Embryonic facial prominence (tissue), 1 donor: Measurements from ENCODE around the gene UNC5C.

Experiments used
- DNase-seq: peaks from one replicate; pipeline ENCODE4 v3.0.0-alpha.2; 2016; ENCODE audit errors: extremely low spot score

Gene UNC5C

GRCh38 chr4:95466791-95467190 lies 82.0 kb downstream of the UNC5C start:
- DNase-seq = no peak

GRCh38 chr4:95465010-95465409 lies 83.8 kb downstream of the UNC5C start:
- DNase-seq = no peak

GRCh38 chr4:95462921-95463320 lies 85.9 kb downstream of the UNC5C start:
- DNase-seq = no peak

- no peak for DNase-seq
These were observed 91.4 kb downstream of the UNC5C start for GRCh38 chr4:95457353-95457752.

GRCh38 chr4:95450294-95450693 lies 98.5 kb downstream of the UNC5C start:
- DNase-seq = no peak

GRCh38 chr4:95446173-95446572 lies 102.6 kb downstream of the UNC5C start:
- no peak for DNase-seq

GRCh38 chr4:95445251-95445650 lies 103.5 kb downstream of the UNC5C start:
- DNase-seq = no peak

- DNase-seq = no peak
These were observed 104.0 kb downstream of the UNC5C start for GRCh38 chr4:95444812-95445211.

GRCh38 chr4:95439896-95440295 lies 108.9 kb downstream of the UNC5C start:
- DNase-seq = no peak

- no peak for DNase-seq
These were observed 109.7 kb downstream of the UNC5C start for GRCh38 chr4:95439071-95439470.

- DNase-seq = no peak
These were observed 116.3 kb downstream of the UNC5C start for GRCh38 chr4:95432466-95432865.

- DNase-seq = no peak
These were observed 117.1 kb downstream of the UNC5C start for GRCh38 chr4:95431678-95432077.

GRCh38 chr4:95429416-95429815 lies 119.4 kb downstream of the UNC5C start:
- no peak for DNase-seq

GRCh38 chr4:95428291-95429070 lies 120.3 kb downstream of the UNC5C start:
- no peak for DNase-seq

- no peak for DNase-seq
These were observed 122.3 kb downstream of the UNC5C start for GRCh38 chr4:95426455-95426854.

GRCh38 chr4:95422436-95422835 lies 126.3 kb downstream of the UNC5C start:
- no peak for DNase-seq

GRCh38 chr4:95421869-95422268 lies 126.9 kb downstream of the UNC5C start:
- no peak for DNase-seq

GRCh38 chr4:95417531-95417930 lies 131.2 kb downstream of the UNC5C start:
- DNase-seq = no peak

- no peak for DNase-seq
These were observed 133.4 kb downstream of the UNC5C start for GRCh38 chr4:95415346-95415771.

GRCh38 chr4:95411371-95412088 lies 137.2 kb downstream of the UNC5C start:
- DNase-seq = no peak

GRCh38 chr4:95410387-95410977 lies 138.3 kb downstream of the UNC5C start:
- no peak for DNase-seq

GRCh38 chr4:95409750-95410149 lies 139.0 kb downstream of the UNC5C start:
- no peak for DNase-seq

- no peak for DNase-seq
These were observed 139.6 kb downstream of the UNC5C start for GRCh38 chr4:95409127-95409526.
